HG02973 (cell line): ENCODE data around the gene RAB40C.
"Not testable (repeated sequence)": the region's sequence is repeated elsewhere in the genome, so short reads cannot be mapped to it uniquely, and the experiment has no call there.

Experiments used
- ATAC-seq: cut with Tn5 transposase; IDR thresholded peaks from one replicate; pipeline ENCODE4 v1.9.1; 2021; ENCODE audit warnings: moderate library complexity; ENCODE audit not compliant: unreplicated experiment

Gene RAB40C

DNA sequence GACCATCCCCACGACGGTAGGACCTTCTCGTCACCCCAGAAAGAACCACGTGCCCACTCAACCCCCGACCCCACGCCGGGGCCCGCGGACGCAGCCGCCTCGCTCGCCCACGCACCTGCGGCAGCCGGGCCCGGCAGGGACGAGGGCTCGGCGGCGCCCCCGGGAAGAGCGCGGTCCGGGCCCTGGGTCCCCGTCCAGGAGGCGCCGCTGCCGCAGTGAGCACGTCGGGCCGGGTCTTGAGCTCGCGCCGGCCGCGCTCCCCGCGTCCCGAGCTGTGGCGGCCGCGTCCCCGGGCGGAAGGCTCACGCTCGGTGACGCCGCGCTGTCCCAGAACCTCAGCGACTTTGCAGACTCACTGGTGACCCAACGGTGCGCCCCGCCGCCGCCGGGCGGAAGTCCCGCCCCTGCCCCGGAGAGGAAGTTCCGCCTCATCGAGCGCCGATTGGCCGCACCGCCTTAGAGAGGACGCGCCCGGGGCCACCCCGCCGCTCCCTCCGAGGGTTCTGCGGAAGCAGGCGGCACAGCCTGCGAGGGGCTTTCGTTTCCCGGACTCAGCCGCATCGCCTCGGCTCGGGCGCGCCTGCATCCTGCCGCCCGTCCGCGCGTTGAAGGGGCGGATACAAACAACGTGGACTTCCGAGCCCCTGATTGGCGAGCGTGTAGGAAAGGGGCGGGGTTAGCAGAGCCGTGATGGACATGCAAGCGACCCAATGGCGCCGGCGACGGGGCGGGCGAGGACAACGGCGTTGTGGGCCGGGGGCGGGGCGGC, 793 bp upstream of the RAB40C start:
- ATAC-seq, result peak; percentile 60

- no peak for ATAC-seq
Measured at GRCh38 chr16:590188-590814, 435 bp downstream of the RAB40C start.

DNA sequence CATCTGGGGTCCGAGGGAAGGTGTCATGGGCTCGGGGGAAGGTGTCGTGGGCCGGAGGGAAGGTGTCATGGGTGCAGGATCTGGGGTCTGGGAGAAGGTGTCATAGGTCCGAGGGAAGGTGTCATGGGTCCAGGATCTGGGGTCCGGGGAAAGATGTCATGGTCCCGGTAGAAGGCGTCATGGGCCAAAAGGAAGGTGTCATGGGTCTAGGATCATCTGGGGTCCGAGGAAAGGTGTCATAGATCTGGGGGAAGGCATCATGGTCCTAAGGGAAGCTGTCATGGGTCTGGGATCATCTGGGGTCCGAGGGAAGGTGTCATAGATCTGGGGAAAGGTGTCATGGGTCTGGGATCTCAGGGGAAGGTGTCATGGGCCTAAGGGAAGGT, 942 bp downstream of the RAB40C start:
- ATAC-seq, result no peak

DNA sequence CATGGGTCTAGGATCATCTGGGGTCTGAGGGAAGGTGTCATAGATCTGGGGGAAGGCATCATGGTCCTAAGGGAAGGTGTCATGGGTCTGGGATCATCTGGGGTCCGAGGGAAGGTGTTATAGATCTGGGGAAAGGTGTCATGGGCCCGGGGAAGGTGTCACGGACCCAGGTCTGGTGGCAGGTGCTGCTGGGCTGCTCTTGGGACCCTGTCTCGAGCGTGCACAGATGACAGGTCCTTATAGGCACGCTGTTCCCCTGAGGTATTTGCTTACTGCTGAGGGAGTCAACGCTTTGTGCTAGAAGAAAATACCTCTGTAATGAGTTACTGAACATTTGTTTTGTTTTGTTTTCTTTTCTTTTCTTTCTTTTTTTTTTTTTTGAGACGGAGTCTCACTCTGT, 1.4 kb downstream of the RAB40C start:
- no peak for ATAC-seq

DNA sequence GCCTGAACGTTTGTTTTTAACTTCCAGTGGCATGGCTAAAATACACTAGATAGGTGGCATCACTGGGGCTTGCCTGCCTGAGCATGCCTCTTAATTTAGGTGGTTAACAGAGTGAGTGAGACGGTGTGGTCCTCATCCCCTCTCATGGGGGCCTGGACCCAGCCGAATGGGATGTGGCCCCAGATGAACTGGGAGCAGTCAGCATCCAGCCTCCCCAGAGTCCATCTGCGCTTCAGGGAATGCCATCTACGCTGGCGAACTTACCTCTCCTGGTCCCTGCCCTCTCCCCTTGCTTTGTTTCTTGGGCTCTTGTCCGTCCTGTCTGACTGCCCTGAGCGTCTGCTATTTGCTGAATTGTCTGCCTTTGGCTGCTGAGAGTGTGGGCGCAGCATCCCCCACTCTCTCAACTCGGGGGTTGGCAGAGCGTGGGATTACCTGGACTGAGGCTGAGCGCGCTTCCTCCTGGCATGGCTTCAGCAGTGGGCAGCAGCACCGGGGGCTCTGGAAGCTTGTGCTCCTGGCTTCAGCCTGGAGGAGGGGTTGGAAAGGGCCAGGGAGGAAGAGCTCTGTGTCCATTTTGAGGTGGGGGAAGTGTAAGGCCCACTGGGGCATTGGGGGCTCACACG, 2.1 kb downstream of the RAB40C start:
- ATAC-seq, result no peak

- no peak for ATAC-seq
Measured at GRCh38 chr16:592518-593306, 2.8 kb downstream of the RAB40C start.

DNA sequence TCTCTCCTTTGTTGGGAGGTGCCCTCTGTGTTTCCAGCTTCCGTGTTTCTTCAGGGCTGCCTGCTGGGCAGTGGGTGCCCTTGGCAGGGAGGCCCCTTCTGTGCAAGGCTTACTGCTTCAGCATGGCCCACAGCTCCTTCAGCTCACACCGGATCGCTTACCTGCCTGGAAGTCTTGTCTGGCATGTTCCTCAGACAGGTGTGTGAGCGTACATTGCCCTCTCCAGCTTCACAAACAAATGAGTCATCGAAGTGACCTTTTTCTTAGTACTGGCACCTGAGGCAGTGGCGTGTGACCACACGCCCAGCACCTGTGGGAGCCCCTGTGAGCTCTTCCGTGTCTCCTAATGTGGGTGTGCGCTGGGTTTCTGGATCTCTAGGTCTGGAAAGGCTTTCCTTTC, 3.5 kb downstream of the RAB40C start:
- ATAC-seq, result no peak

DNA sequence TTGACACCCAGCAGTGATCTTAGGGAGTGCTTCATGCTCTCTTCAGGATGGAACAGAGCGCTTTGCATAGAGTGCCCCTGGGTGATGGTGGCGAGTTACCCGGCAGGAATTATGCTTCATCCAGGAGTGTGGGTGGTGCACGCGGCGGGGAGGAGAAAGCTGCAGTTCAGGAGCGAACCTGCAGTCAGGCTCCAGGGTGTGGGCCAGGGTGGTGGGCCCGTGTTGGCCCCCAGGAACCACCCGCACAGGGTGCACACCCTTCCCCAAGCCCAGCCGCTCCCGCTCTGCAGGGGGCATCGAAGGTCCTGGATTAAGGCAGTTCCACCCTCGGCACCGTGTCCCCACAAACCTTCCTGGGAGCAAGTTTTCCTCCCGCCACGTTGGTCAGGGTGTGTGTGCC, 3.9 kb downstream of the RAB40C start:
- ATAC-seq, result no peak

- ATAC-seq, result no peak
Measured at GRCh38 chr16:595094-595528, 5.2 kb downstream of the RAB40C start.

GRCh38 chr16:595942-596735, 6.3 kb downstream of the RAB40C start:
- no peak for ATAC-seq

DNA sequence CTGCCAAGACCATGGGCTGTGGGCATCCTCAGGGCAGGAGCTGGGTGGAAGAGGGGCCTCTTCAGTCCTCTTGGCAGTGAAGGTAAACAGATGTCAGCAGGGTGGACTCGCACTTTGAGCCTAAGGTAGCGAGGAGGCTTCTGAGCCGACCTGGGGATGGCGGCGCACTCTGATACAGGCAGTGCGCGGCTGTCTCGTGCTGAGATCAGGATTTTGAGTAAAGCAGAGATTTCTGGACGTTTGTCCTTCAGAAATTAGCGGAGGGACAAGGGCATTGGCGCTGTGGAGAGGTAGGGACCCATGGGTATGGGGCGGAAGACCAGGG, 6.8 kb downstream of the RAB40C start:
- ATAC-seq, result no peak

GRCh38 chr16:597655-598054, 7.8 kb downstream of the RAB40C start:
- not testable (repeated sequence) for ATAC-seq

DNA sequence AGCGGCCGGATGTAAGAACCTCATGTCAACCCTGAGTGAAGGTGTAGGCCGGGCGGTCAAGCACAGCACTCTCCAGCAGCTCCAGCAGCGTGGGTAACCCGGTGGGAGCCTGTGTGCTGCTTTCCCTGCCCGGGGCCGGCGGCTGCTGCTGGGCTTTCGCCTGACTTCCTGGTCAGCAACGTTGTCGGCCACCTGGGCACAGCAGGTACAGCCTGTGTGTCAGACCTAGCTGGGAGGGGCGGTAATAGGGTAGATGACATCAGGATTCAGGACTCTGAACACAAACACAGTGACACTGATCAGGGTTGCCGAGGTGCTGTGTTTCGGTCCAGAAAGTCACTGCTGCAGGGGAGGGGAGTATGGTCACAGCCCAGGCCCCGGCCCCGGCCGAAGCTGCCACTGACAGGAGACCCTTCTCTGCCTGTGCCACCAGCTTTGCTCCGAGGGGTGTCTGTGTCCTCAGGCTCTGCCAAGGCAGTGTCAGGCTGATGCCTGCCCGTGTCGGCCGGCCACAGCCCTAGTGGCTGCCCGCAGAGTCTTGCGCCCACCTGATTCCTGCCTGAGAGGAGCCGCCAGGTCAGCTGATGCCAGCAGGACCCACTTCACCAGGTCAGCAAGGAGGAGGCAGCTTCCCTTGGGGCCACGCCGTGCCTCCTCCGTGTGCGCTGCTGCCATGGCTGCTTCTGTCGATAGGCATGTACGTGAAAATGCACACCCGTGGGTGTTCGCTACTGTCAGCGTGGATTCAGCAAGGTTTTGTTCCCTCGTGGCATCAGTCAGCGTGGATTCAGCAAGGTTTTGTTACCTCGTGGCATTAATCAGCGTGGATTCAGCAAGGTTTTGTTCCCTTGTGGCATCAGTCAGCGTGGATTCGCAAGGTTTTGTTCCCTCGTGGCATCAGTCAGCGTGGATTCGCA, 9.2 kb downstream of the RAB40C start:
- ATAC-seq, result no peak

GRCh38 chr16:600781-601180, 10.9 kb downstream of the RAB40C start:
- no peak for ATAC-seq

DNA sequence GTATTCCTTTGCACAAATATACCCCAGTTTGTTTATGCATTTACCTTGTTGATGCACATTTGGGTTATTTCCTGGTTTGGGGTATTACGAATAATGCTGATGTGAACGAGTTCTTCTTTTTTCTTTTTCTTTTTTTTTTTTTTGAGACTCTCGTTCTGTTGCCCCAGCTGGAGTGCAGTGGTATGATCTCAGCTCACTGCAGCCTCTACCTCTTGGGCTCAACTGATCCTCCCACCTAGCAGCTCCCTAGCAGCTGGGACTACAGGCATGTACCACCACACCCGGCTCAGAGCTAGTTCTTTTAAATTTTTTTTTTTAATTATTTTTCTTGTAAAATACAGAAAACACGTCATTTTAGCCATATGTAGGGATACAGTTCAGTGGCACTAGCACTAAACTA, 14.1 kb downstream of the RAB40C start:
- no peak for ATAC-seq

GRCh38 chr16:606656-607307, 16.9 kb downstream of the RAB40C start:
- no peak for ATAC-seq

DNA sequence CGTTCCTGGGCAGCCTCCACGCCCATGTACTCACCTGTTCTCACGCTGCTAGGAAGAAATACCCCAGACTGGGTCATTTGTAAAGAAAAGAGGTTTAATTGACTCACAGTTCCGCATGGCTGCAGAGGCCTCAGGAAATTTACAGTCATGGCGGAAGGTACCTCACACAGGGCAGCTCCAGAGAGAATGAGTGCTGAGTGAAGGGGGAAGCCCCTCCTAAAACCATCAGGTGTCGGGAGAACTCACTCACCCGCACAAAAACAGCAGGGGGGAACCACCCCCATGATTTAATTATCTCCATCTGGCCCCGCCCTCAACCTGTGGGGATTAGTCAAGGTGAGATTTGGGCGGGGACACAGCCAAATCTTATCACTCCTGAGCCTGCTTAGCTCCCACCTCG, 18.2 kb downstream of the RAB40C start:
- ATAC-seq, result no peak

DNA sequence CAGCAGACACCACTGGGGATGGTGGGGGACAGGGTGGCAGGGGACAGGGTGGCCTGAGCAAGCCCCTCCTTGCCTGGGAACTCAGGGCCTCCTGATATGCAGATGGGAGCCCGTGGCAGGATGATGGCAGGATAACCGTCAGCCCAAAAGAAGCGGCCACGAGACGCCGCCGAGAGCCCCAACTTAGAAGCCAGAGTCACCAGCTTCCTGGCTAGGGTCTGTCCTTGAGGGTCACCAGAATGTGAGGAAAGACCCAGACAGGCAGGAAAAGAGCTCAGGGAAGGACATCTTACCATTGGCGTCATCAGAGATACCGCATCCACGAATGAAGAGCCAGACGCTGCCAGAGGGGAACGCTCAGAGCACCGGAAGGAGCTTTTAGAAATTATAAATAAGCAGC, 19.4 kb downstream of the RAB40C start:
- no peak for ATAC-seq

GRCh38 chr16:609984-610383, 20.1 kb downstream of the RAB40C start:
- ATAC-seq, result no peak
